PFSK-1 (cell line): ENCODE data around the gene MPZL1.

Experiments
- REST ChIP-seq, 2 experiments: IDR thresholded peaks; 2 replicates each; pipeline versions ENCODE4 v1.6.1 to v1.8.0; 2011 to 2012; ENCODE audit warnings: low read depth in 2 of 2, low read length in 2 of 2, control low read depth in 1 of 2, inconsistent platforms in 1 of 2, mild to moderate bottlenecking in 1 of 2, moderate library complexity in 1 of 2; ENCODE audit not compliant: insufficient read depth in 1 of 2
- SIN3A ChIP-seq: IDR thresholded peaks from 2 replicates; pipeline ENCODE4 v1.6.1; 2012; ENCODE audit warnings: mild to moderate bottlenecking, low read length, moderate library complexity, borderline replicate concordance; ENCODE audit not compliant: insufficient read depth

DNA sequence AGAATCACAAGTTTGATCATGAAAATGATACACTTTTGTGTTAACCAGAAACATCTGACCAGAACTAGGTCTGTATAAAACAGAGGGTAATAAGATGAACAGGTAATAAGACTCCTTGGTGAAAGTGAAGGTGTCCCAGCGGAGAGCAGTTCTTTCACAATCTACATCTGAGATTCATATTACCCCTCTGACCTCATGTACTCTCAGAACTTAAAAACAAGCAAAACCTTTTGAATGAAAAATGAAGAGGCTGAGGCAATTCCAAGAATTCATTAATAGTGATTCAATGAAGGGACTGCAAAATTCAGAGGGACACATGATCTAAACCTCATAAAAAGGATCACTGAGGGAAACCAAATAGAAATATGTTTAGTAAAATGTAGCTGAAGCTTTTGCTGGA, 10.9 kb upstream of the MPZL1 start:
- no peak for TF ChIP-seq SIN3A
- TF ChIP-seq REST (IDR thresholded peaks at IDR 0.05; ENCODE audit: insufficient read depth in 1 of 2, low read depth in 2 of 2, low read length in 2 of 2): no peak
